RWPE1 (cell line): Measurements from ENCODE around the gene FASTKD2.
A peak's percentile ranks its signal among the peaks of the same experiment; 100 is the strongest.
"Not testable (repeated sequence)": the region's sequence is repeated elsewhere in the genome, so short reads cannot be mapped to it uniquely, and the experiment has no call there.

ENCODE experiments used
- CTCF ChIA-PET: fragments of 350-600 bp; sonication (Branson Sonifier 250); formaldehyde crosslinking; extraction: SDS; loops from one replicate; lab custom pipeline; 2021; lab: Yijun Ruan, JAX
- POLR2A ChIA-PET: fragments of 400-600 bp; formaldehyde crosslinking; extraction: SDS; loops from one replicate; lab custom pipeline; 2020; ENCODE audit warnings: antibody characterized with exemption; ENCODE audit not compliant: low non-redundant PET; lab: Yijun Ruan, JAX
- DNase-seq: peaks from one replicate; pipeline ENCODE4 v3.0.0; 2012; ENCODE audit warnings: low spot score
- H3K27ac ChIP-seq: fragments of 450-650 bp; 2 replicates; pipeline ENCODE4 v1.5.1; 2017
- TF ChIP-seq, protein P1 (sequence below): fragments of 450-650 bp; conservative IDR thresholded peaks from 2 replicates; pipeline ENCODE4 v1.5.1; 2017; ENCODE audit warnings: low read depth, mild to moderate bottlenecking

The FASTKD2 gene

DNA sequence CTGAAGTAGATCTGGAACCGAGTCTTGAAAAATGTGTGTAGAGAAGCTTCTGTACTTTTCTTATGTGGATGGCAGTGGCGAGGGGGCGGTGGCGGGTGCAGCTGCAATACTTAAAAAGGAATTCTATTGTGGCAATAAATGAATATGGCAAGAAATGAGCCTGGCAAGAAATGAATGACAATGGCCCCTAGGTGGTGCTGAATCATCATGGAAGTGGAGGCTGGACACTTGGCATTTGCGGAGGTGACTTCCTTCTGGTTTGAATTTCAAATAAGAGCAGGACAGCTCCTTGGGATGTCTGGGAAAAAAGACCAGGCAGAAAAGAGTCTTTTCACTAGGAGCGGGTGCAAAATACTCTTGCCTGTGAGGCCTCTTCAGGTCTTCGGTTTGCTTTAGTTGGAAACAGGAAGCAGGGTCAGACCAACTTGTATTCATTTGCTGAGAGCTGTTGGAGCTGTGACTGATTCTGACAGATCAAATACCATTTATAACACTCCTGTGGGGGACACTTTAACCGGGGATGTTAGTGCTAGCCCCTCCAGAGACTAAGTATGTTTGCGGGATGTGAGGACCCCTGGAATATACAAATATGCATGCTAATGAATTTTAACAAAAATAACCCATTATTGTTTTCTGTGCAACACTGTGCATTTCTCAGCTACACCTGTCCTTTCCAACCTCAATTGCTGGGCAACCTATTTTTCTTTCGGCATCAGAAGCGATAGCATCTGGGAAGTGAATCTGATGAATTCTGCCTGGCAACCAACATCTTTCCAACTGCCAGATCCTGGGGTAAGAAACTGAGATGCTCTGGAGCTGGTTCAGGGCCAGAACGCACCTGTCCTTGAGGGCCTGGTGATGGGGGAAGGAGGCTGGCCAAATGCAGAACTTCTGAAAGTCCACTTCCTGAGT lies 35.4 kb downstream of the FASTKD2 start:
- POLR2A ChIA-PET: interaction anchor here (0.7 kb wide), 1 partner anchor 541 kb away, joined by 3 read pairs; no protein-coding TSS in a partner anchor
- DNase-seq: peak; percentile 68
- TF ChIP-seq, protein P1, sequence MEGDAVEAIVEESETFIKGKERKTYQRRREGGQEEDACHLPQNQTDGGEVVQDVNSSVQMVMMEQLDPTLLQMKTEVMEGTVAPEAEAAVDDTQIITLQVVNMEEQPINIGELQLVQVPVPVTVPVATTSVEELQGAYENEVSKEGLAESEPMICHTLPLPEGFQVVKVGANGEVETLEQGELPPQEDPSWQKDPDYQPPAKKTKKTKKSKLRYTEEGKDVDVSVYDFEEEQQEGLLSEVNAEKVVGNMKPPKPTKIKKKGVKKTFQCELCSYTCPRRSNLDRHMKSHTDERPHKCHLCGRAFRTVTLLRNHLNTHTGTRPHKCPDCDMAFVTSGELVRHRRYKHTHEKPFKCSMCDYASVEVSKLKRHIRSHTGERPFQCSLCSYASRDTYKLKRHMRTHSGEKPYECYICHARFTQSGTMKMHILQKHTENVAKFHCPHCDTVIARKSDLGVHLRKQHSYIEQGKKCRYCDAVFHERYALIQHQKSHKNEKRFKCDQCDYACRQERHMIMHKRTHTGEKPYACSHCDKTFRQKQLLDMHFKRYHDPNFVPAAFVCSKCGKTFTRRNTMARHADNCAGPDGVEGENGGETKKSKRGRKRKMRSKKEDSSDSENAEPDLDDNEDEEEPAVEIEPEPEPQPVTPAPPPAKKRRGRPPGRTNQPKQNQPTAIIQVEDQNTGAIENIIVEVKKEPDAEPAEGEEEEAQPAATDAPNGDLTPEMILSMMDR: peak; percentile 57
- CTCF ChIA-PET: interaction anchor here (0.6 to 1.2 kb wide), 6 partner anchors 10 to 744 kb away, joined by 3 to 5 read pairs (median 4); partner anchors contain the start of genes FASTKD2 and MDH1B
- H3K27ac ChIP-seq: no peak overlapping the region

DNA sequence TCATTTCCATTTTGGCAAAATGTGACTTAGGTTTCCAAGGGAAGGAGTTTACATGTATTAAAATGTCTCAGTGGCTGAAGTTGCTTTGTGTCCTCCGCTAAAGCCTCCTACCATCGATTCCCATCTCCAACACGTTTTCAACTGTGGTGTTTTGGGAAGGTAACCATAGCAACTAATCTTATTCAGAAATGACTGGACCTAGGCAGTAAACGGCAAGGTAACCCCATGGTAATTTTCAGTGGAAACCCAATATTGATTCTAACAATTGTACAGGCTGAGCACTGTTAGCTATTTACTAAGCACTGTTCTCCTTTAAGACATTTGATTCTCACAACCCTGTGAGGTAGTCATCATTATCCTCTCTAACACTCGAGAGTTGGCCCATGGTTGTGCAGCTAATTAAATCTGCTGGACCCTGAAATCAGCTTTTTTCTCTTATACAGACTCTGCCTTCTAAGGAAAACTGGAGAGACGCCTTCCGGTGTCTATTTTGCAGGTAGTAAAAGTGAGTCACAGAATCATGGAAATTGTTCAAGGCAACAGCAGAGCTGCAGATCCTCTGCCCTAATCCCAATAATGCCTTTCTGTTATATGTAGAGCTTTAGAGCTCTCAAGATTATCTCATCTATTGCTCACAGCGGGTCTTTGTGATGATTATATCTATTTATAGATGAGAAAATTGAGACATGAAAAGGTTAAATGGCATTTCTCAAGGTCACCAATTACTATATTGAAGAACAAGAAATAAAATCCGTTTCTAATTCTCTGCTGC lies 36.2 kb downstream of the FASTKD2 start:
- no peak for DNase-seq
- H3K27ac ChIP-seq: no peak overlapping the region
- ChIA-PET POLR2A (no interaction called here), CTCF (interaction anchor here (0.6 to 1.0 kb wide), 2 partner anchors 37 to 450 kb away, joined by 4 to 5 read pairs; partner anchors contain the start of genes FASTKD2 and MDH1B)
- TF ChIP-seq, protein P1: no peak

DNA sequence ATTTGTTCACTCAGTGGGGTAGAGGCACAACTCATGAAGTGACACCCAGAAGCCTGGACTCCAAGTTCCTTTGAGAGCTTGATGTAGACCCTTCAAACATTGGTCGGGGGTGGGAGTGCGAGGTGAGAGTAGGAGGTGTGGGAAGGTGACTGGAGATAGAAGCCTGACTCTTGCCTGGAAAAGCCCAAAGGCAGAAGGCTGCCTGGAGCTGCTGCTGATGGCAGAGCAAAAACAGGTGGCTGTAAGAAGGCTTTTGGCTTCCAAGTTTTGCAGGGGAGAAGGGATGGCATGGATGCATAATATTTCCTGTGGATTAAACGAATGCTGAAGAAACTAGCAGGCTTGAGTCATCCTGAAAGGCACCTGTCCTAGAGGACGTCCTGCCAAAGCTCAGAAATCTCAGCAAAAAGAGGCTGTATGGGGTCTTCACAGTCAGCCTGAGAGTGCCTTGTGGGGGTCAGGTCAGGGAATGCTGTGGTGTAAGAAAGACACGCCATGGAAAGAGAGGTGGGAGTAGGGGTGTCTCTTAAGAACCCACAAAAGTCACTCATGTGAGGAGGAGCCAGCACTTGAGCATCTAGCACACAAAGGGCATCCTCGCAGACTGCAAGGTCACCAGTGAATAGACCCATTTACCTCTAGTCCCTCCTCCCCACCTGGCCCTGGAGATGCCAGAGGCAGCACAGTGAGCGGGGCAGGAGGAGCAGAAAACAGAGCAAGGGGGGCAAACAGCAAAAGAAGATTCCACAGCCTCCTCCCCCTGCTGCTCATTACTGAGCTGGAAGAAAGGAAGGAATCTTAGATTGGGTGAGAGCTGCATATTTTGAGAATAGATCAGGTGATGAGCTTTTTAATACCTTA lies 37.5 kb downstream of the FASTKD2 start:
- TF ChIP-seq, protein P1: no peak
- ChIA-PET CTCF (interaction anchor here (0.6 kb wide), 2 partner anchors 683 to 1452 kb away, joined by 3 read pairs; no protein-coding TSS in a partner anchor), POLR2A (no interaction called here)
- H3K27ac ChIP-seq: no peak overlapping the region
- no peak for DNase-seq

DNA sequence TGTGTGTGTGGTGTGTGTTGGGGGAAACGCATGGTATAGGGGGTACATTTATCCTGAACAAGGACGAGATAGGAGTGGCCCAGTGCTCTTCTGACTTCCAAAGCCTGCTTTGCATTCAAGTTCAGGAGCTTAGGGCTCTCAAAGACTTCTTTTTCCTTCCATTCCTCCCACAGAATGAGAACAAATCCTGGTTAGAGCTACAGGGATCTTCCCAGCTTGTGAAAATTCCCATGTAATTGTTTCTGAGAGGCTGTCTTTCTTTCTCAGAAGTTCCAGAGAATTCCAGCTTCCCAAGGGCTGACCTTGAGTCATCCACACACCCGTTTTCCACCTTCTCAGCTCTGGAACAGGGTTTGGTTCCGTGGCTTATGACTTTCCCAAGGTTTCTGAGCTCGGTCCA lies 38.9 kb downstream of the FASTKD2 start:
- ChIA-PET POLR2A (no interaction called here), CTCF (no interaction called here)
- H3K27ac ChIP-seq: no peak overlapping the region
- no peak for DNase-seq
- TF ChIP-seq, protein P1: no peak

DNA sequence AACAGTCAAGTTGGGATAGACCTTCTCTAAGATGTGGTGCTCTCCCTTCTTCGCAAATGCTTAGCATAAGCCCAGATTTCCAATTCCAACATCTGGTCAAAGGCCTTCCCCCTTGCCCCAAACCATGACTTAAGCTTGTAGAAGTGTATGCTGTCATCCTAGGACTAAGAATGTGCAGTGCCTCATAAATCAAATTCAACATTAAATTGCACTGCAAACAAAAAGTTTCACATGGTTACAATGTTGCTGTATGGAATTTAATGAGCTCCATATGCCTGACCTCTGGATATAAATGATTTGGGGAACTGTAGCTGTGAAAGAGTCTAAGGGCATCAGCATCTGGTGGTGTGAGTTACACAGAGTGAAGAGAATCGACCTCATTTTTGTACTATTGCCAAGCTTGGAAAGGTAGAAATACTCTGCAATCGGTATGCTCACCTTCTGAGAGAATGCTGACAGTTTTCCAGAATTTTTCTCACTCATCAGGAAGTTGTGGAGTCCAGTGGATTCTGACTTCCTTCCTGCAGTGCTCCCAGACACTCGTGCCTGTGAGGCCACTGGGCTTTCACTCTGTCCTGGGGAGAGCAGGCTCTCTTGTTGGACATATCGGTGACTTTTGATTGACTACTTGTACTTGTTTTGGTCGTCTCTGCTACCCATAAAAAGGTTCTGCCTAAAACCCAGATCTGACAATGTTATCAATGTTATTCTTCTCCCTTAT lies 40.6 kb downstream of the FASTKD2 start:
- POLR2A ChIA-PET: no interaction called here
- no peak overlapping the region for H3K27ac ChIP-seq
- CTCF ChIA-PET: no interaction called here
- TF ChIP-seq, protein P1: no peak
- DNase-seq: no peak

DNA sequence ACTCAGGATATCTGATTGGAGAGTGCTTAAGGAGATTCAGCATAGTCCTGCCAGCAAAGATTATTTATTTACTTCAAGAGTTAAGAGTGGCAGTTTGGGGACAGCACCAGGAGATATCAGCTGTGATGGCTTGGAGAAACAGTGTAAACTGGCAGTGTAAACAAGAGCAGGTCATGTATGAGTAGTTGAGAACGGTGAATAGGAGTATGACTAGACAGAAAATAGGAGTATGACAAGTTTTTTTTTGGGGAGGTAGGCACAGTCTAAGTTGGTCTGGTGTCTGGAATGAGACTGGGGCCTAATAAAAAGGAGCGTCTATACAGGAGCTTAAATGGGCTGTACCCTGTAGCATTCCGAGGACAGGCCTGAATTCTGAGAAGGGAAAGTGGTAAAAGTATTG lies 42.2 kb downstream of the FASTKD2 start:
- DNase-seq, H3K27ac ChIP-seq, CTCF ChIA-PET, POLR2A ChIA-PET: not testable (repeated sequence)

DNA sequence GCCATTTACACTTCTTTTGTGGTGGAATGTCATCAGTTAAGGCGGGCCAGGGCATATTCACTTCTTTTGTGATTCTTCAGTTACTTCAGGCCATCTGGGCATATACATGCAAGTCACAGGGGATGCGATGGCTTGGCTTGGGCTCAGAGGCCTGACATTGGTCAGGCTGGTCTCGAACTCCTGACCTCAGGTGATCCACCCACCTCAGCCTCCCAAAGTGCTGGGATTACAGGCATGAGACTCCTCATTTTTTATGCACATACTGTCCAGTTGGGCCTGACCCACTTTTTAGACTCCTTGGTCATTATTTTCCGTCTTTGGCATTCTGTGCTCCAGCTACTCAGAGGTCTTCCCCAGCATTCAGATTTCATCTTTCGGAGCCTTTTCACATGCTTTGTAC lies 47.1 kb downstream of the FASTKD2 start:
- DNase-seq, H3K27ac ChIP-seq, POLR2A ChIA-PET, CTCF ChIA-PET: not testable (repeated sequence)
